ENCODE results near the gene ROBO4.

DNA sequence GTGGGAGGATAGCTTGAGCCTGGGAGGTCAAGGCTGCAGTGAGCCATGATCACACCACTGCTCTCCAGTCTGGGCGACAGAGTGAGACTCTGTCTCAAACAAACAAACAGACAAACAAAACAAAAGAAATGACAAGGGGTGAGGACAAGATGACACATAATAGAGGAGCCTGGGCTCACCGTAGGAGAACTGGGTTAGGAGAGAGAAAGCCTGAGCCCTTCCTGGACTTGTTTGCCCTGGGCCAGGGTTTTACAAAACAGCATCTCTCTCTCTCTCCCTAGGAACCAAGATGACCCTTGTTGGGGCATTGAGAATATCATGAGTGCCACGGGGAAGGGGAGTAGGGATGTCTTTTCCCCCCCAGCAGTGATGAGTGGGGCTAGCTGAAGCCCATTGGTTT is 16.7 kb downstream of the ROBO4 start:
- TF ChIP-seq ZNF232 (CRISPR knock-in tag; IDR thresholded peaks at IDR 0.05; ENCODE audit: borderline replicate concordance) (no peak), ATF4 (CRISPR knock-in tag; IDR thresholded peaks at IDR 0.05) (no peak), EP300 (IDR thresholded peaks at IDR 0.05; ENCODE audit: low read depth in 2 of 2, low read length in 2 of 2) (no peak), EP300 (CRISPR knock-in tag; IDR thresholded peaks at IDR 0.05; ENCODE audit: borderline replicate concordance) (no peak), ZSCAN20 (CRISPR knock-in tag; IDR thresholded peaks at IDR 0.05; ENCODE audit: borderline replicate concordance) (no peak), ATF3 (CRISPR knock-in tag; IDR thresholded peaks at IDR 0.05) (no peak), PBX2 (CRISPR knock-in tag; IDR thresholded peaks at IDR 0.05) (no peak), ZNF546 (CRISPR knock-in tag; conservative IDR thresholded peaks at IDR 0.05) (no peak), ZFX (CRISPR knock-in tag; IDR thresholded peaks at IDR 0.05; ENCODE audit: low read depth) (no peak), FOXA3 (CRISPR knock-in tag; IDR thresholded peaks at IDR 0.05) (no peak), CREB3 (CRISPR knock-in tag; IDR thresholded peaks at IDR 0.05) (no peak), ZNF274 (CRISPR knock-in tag; IDR thresholded peaks at IDR 0.05) (no peak), ZFP1 (CRISPR knock-in tag; IDR thresholded peaks at IDR 0.05) (no peak), POLR2AphosphoS5 (IDR thresholded peaks at IDR 0.05; ENCODE audit: low read depth, low read length) (no peak), NFE2L1 (CRISPR knock-in tag; IDR thresholded peaks at IDR 0.05; ENCODE audit: borderline replicate concordance) (no peak)

Measured in HepG2 (cell line).